Measurements from ENCODE around the gene OSBPL3.

Gene OSBPL3

GRCh38 chr7:24879291-24879690 lies 100.7 kb downstream of the OSBPL3 start:
- H3K27ac Mint-ChIP-seq: no peak overlapping the region
- H3K4me1 Mint-ChIP-seq: peaks cover 38% of the 10 kb centered on the region
- DNase-seq (ENCODE audit: low spot score in 2 of 2): no peak

GRCh38 chr7:24877790-24878311 lies 102.1 kb downstream of the OSBPL3 start:
- H3K27me3 Mint-ChIP-seq: no peaks in the 10 kb centered on the region

More at GRCh38 chr7:24879291-24879690, 100.7 kb downstream of the OSBPL3 start:
- Mint-ChIP-seq H3K4me3 (no peak overlapping the region), H3K9me3 (no peaks in the 10 kb centered on the region), H3K27me3 (no peaks in the 10 kb centered on the region), H3K36me3 (peaks cover 5% of the 10 kb centered on the region)
- ATAC-seq (ENCODE audit: low read depth): no peak

GRCh38 chr7:24874791-24875190 lies 105.2 kb downstream of the OSBPL3 start:
- ATAC-seq (ENCODE audit: low read depth) (no peak), DNase-seq (ENCODE audit: low spot score in 2 of 2) (no peak)
- Mint-ChIP-seq H3K36me3 (peaks cover 6% of the 10 kb centered on the region), H3K27me3 (no peaks in the 10 kb centered on the region), H3K27ac (no peak overlapping the region), H3K4me3 (no peak overlapping the region), H3K4me1 (peaks cover 32% of the 10 kb centered on the region), H3K9me3 (no peaks in the 10 kb centered on the region)

More at GRCh38 chr7:24877790-24878311, 102.1 kb downstream of the OSBPL3 start:
- peak overlapping the region; percentile 64 for H3K4me3 Mint-ChIP-seq
- H3K36me3 Mint-ChIP-seq: peaks cover 5% of the 10 kb centered on the region
- H3K9me3 Mint-ChIP-seq: no peaks in the 10 kb centered on the region
- peak in 1 of 2 donors; percentile 38 for DNase-seq (ENCODE audit: low spot score in 2 of 2)
- H3K4me1 Mint-ChIP-seq: peaks cover 28% of the 10 kb centered on the region
- ATAC-seq (ENCODE audit: low read depth): peak; percentile 93
- peak overlapping the region; percentile 57 for H3K27ac Mint-ChIP-seq

GRCh38 chr7:24873944-24874343 lies 106.0 kb downstream of the OSBPL3 start:
- Mint-ChIP-seq H3K4me1 (peaks cover 31% of the 10 kb centered on the region), H3K9me3 (no peaks in the 10 kb centered on the region), H3K27ac (no peak overlapping the region), H3K36me3 (peaks cover 10% of the 10 kb centered on the region), H3K4me3 (no peak overlapping the region), H3K27me3 (no peaks in the 10 kb centered on the region)
- DNase-seq (ENCODE audit: low spot score in 2 of 2): no peak
- no peak for ATAC-seq (ENCODE audit: low read depth)

- no peak overlapping the region for H3K4me3 Mint-ChIP-seq
- ATAC-seq (ENCODE audit: low read depth) (peak; percentile 92), DNase-seq (ENCODE audit: low spot score in 2 of 2) (no peak)
- H3K4me1 Mint-ChIP-seq: peaks cover 19% of the 10 kb centered on the region
- H3K27me3 Mint-ChIP-seq: no peaks in the 10 kb centered on the region
- no peaks in the 10 kb centered on the region for H3K9me3 Mint-ChIP-seq
- peaks cover 18% of the 10 kb centered on the region for H3K36me3 Mint-ChIP-seq
- H3K27ac Mint-ChIP-seq: peak overlapping the region; percentile 67
These were observed 108.2 kb downstream of the OSBPL3 start for GRCh38 chr7:24871770-24872169.

- peaks cover 13% of the 10 kb centered on the region for H3K4me1 Mint-ChIP-seq
- no peaks in the 10 kb centered on the region for H3K9me3 Mint-ChIP-seq
- no peak for DNase-seq (ENCODE audit: low spot score in 2 of 2)
- no peak for ATAC-seq (ENCODE audit: low read depth)
- H3K4me3 Mint-ChIP-seq: no peak overlapping the region
- peaks cover 22% of the 10 kb centered on the region for H3K36me3 Mint-ChIP-seq
- no peaks in the 10 kb centered on the region for H3K27me3 Mint-ChIP-seq
- H3K27ac Mint-ChIP-seq: no peak overlapping the region
These were observed 109.2 kb downstream of the OSBPL3 start for GRCh38 chr7:24870766-24871165.

GRCh38 chr7:24869572-24869971 lies 110.4 kb downstream of the OSBPL3 start:
- no peak overlapping the region for H3K27ac Mint-ChIP-seq
- H3K4me3 Mint-ChIP-seq: no peak overlapping the region
- no peak for ATAC-seq (ENCODE audit: low read depth)
- no peaks in the 10 kb centered on the region for H3K9me3 Mint-ChIP-seq
- H3K36me3 Mint-ChIP-seq: peaks cover 29% of the 10 kb centered on the region
- DNase-seq (ENCODE audit: low spot score in 2 of 2): no peak
- peaks cover 16% of the 10 kb centered on the region for H3K4me1 Mint-ChIP-seq
- H3K27me3 Mint-ChIP-seq: no peaks in the 10 kb centered on the region

GRCh38 chr7:24868741-24869140 lies 111.2 kb downstream of the OSBPL3 start:
- Mint-ChIP-seq H3K4me3 (no peak overlapping the region), H3K4me1 (peaks cover 16% of the 10 kb centered on the region), H3K36me3 (peaks cover 29% of the 10 kb centered on the region), H3K27me3 (no peaks in the 10 kb centered on the region), H3K27ac (no peak overlapping the region), H3K9me3 (no peaks in the 10 kb centered on the region)
- DNase-seq (ENCODE audit: low spot score in 2 of 2) (no peak), ATAC-seq (ENCODE audit: low read depth) (no peak)

- H3K27me3 Mint-ChIP-seq: no peaks in the 10 kb centered on the region
- no peak overlapping the region for H3K27ac Mint-ChIP-seq
- DNase-seq (ENCODE audit: low spot score in 2 of 2) (no peak), ATAC-seq (ENCODE audit: low read depth) (no peak)
- H3K4me3 Mint-ChIP-seq: no peak overlapping the region
- H3K36me3 Mint-ChIP-seq: peaks cover 43% of the 10 kb centered on the region
- H3K9me3 Mint-ChIP-seq: no peaks in the 10 kb centered on the region
- H3K4me1 Mint-ChIP-seq: peaks cover 5% of the 10 kb centered on the region
These were observed 113.9 kb downstream of the OSBPL3 start for GRCh38 chr7:24866004-24866615.

GRCh38 chr7:24864214-24864817 lies 115.7 kb downstream of the OSBPL3 start:
- DNase-seq (ENCODE audit: low spot score in 2 of 2) (no peak), ATAC-seq (ENCODE audit: low read depth) (no peak)
- Mint-ChIP-seq H3K36me3 (peaks cover 40% of the 10 kb centered on the region), H3K9me3 (no peaks in the 10 kb centered on the region), H3K4me3 (no peak overlapping the region), H3K27ac (no peak overlapping the region), H3K27me3 (no peaks in the 10 kb centered on the region), H3K4me1 (peaks cover 2% of the 10 kb centered on the region)

GRCh38 chr7:24863626-24864025 lies 116.4 kb downstream of the OSBPL3 start:
- H3K36me3 Mint-ChIP-seq: peaks cover 41% of the 10 kb centered on the region
- no peaks in the 10 kb centered on the region for H3K27me3 Mint-ChIP-seq
- no peak overlapping the region for H3K27ac Mint-ChIP-seq
- H3K4me1 Mint-ChIP-seq: peaks cover 2% of the 10 kb centered on the region
- no peak overlapping the region for H3K4me3 Mint-ChIP-seq
- DNase-seq (ENCODE audit: low spot score in 2 of 2): no peak
- H3K9me3 Mint-ChIP-seq: no peaks in the 10 kb centered on the region
- ATAC-seq (ENCODE audit: low read depth): no peak

GRCh38 chr7:24862461-24862860 lies 117.5 kb downstream of the OSBPL3 start:
- peaks cover 2% of the 10 kb centered on the region for H3K4me1 Mint-ChIP-seq
- no peak overlapping the region for H3K27ac Mint-ChIP-seq
- H3K36me3 Mint-ChIP-seq: peaks cover 43% of the 10 kb centered on the region
- DNase-seq (ENCODE audit: low spot score in 2 of 2) (no peak), ATAC-seq (ENCODE audit: low read depth) (no peak)
- no peaks in the 10 kb centered on the region for H3K27me3 Mint-ChIP-seq
- no peak overlapping the region for H3K4me3 Mint-ChIP-seq
- no peaks in the 10 kb centered on the region for H3K9me3 Mint-ChIP-seq

- no peak for ATAC-seq (ENCODE audit: low read depth)
- no peaks in the 10 kb centered on the region for H3K9me3 Mint-ChIP-seq
- peaks cover 2% of the 10 kb centered on the region for H3K4me1 Mint-ChIP-seq
- H3K27me3 Mint-ChIP-seq: no peaks in the 10 kb centered on the region
- no peak overlapping the region for H3K4me3 Mint-ChIP-seq
- H3K36me3 Mint-ChIP-seq: peaks cover 38% of the 10 kb centered on the region
- H3K27ac Mint-ChIP-seq: no peak overlapping the region
- no peak for DNase-seq (ENCODE audit: low spot score in 2 of 2)
These were observed 118.6 kb downstream of the OSBPL3 start for GRCh38 chr7:24861336-24861735.

GRCh38 chr7:24860611-24861010 lies 119.4 kb downstream of the OSBPL3 start:
- no peak for DNase-seq (ENCODE audit: low spot score in 2 of 2)
- Mint-ChIP-seq H3K27me3 (no peaks in the 10 kb centered on the region), H3K36me3 (peaks cover 37% of the 10 kb centered on the region), H3K27ac (no peak overlapping the region), H3K4me3 (no peak overlapping the region), H3K4me1 (peaks cover 6% of the 10 kb centered on the region), H3K9me3 (no peaks in the 10 kb centered on the region)
- ATAC-seq (ENCODE audit: low read depth): no peak

Data from memory B cell (primary cell).